HG03039 (cell line): ENCODE measurements around the gene KDM4D.
"Not testable (repeated sequence)": the region's sequence is repeated elsewhere in the genome, so short reads cannot be mapped to it uniquely, and the experiment has no call there.

ENCODE experiments used
- ATAC-seq: cut with Tn5 transposase; IDR thresholded peaks from one replicate; pipeline ENCODE4 v1.9.1; 2021; ENCODE audit warnings: mild to moderate bottlenecking, moderate library complexity; ENCODE audit not compliant: unreplicated experiment

The KDM4D gene

GRCh38 chr11:94973099-94973968 is at the start of gene KDM4D, which contains the start of gene CWC15:
KDM4D (plus strand) TSS chr11:94973709; CDS start chr11:94997373, 23,664 bp downstream.
CWC15 (minus strand) TSS chr11:94973556; CDS start chr11:94972185, 1,371 bp downstream.
- ATAC-seq = peak; percentile 100

GRCh38 chr11:94924171-94924572 is 49.3 kb upstream of the KDM4D start:
- ATAC-seq = no peak

- no peak for ATAC-seq
Measured at GRCh38 chr11:94924612-94925011, 48.9 kb upstream of the KDM4D start.

GRCh38 chr11:94925422-94926270 is 47.9 kb upstream of the KDM4D start:
- ATAC-seq = no peak

GRCh38 chr11:94926271-94926625 is 47.3 kb upstream of the KDM4D start:
- no peak for ATAC-seq

- ATAC-seq = no peak
Measured at GRCh38 chr11:94926698-94927237, 46.7 kb upstream of the KDM4D start.

- ATAC-seq = no peak
Measured at GRCh38 chr11:94928117-94928990, 45.2 kb upstream of the KDM4D start.

- ATAC-seq = not testable (repeated sequence)
Measured at GRCh38 chr11:94932072-94932471, 41.4 kb upstream of the KDM4D start.

- no peak for ATAC-seq
Measured at GRCh38 chr11:94932503-94932902, 41.0 kb upstream of the KDM4D start.

GRCh38 chr11:94933223-94934130 is 40.0 kb upstream of the KDM4D start:
- ATAC-seq = no peak

- ATAC-seq = no peak
Measured at GRCh38 chr11:94934362-94934761, 39.1 kb upstream of the KDM4D start.

- no peak for ATAC-seq
Measured at GRCh38 chr11:94934846-94935245, 38.7 kb upstream of the KDM4D start.

- ATAC-seq = no peak
Measured at GRCh38 chr11:94938095-94939055, 35.1 kb upstream of the KDM4D start.

- no peak for ATAC-seq
Measured at GRCh38 chr11:94939346-94939745, 34.2 kb upstream of the KDM4D start.

- ATAC-seq = no peak
Measured at GRCh38 chr11:94941131-94941530, 32.4 kb upstream of the KDM4D start.

GRCh38 chr11:94946812-94947211 is 26.7 kb upstream of the KDM4D start:
- no peak for ATAC-seq

GRCh38 chr11:94948070-94948617 is 25.4 kb upstream of the KDM4D start:
- ATAC-seq = no peak

GRCh38 chr11:94954753-94955152 is 18.8 kb upstream of the KDM4D start:
- ATAC-seq = no peak
